ENCODE results near the gene SETBP1.

The SETBP1 gene

DNA sequence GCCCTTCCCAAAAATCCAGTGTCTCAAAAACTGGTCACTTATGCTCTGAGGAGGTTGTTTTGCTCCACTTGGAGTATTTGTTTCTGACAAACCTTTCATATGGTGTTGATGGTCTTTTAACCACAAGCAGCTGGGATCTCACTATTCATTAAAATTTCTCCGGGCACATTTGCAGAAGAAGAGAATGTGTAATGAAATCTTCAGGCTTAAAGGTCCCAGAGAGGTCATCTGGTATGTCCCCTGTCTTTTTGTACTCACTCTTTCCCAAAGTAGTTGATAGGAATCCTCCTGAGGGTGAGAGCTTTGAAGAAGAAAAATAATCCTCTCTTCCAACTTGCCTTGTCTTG is 430.8 kb downstream of the SETBP1 start:
- ChIA-PET POLR2A (no interaction called here), CTCF (interaction anchor here (0.7 to 1.1 kb wide), 2 partner anchors 16 to 185 kb away, joined by 3 to 4 read pairs; no protein-coding TSS in a partner anchor)
- Histone ChIP-seq H3K4me3 (ENCODE audit: low read depth, low read length) (no peak overlapping the region), H3K4me1 (ENCODE audit: control insufficient read depth, insufficient read depth, low read length) (no peaks in the 10 kb centered on the region), H3K36me3 (ENCODE audit: control insufficient read depth in 2 of 2, insufficient read depth in 1 of 2, low read length in 2 of 2) (no peaks in the 10 kb centered on the region), H3K27ac (ENCODE audit: extremely low read depth, low read depth, low read length) (no peak overlapping the region), H3K9me3 (ENCODE audit: control insufficient read depth, insufficient read depth, low read depth, low read length) (no peaks in the 10 kb centered on the region)
- TF ChIP-seq ZNF664 (tag by site-specific recombination; IDR thresholded peaks at IDR 0.05) = no peak
- TF ChIP-seq, protein P1, sequence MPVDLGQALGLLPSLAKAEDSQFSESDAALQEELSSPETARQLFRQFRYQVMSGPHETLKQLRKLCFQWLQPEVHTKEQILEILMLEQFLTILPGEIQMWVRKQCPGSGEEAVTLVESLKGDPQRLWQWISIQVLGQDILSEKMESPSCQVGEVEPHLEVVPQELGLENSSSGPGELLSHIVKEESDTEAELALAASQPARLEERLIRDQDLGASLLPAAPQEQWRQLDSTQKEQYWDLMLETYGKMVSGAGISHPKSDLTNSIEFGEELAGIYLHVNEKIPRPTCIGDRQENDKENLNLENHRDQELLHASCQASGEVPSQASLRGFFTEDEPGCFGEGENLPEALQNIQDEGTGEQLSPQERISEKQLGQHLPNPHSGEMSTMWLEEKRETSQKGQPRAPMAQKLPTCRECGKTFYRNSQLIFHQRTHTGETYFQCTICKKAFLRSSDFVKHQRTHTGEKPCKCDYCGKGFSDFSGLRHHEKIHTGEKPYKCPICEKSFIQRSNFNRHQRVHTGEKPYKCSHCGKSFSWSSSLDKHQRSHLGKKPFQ (tag by site-specific recombination; IDR thresholded peaks at IDR 0.05) = no peak
- TF ChIP-seq, protein P2, sequence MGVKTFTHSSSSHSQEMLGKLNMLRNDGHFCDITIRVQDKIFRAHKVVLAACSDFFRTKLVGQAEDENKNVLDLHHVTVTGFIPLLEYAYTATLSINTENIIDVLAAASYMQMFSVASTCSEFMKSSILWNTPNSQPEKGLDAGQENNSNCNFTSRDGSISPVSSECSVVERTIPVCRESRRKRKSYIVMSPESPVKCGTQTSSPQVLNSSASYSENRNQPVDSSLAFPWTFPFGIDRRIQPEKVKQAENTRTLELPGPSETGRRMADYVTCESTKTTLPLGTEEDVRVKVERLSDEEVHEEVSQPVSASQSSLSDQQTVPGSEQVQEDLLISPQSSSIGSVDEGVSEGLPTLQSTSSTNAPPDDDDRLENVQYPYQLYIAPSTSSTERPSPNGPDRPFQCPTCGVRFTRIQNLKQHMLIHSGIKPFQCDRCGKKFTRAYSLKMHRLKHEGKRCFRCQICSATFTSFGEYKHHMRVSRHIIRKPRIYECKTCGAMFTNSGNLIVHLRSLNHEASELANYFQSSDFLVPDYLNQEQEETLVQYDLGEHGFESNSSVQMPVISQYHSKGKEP (tag by site-specific recombination; IDR thresholded peaks at IDR 0.05) = no peak
- no peak for TF ChIP-seq SALL2 (tag by site-specific recombination; IDR thresholded peaks at IDR 0.05; ENCODE audit: borderline replicate concordance)
- no peak for TF ChIP-seq TCF7L2 (IDR thresholded peaks at IDR 0.05; ENCODE audit: borderline replicate concordance, low read depth, low read length)
- TF ChIP-seq ZNF169 (tag by site-specific recombination; IDR thresholded peaks at IDR 0.05) = no peak
- no peak for TF ChIP-seq ZNF670 (tag by site-specific recombination; IDR thresholded peaks at IDR 0.05; ENCODE audit: low read depth)
- TF ChIP-seq ZNF16 (tag by site-specific recombination; IDR thresholded peaks at IDR 0.05; ENCODE audit: low read depth) = no peak
- TF ChIP-seq ZNF791 (tag by site-specific recombination; IDR thresholded peaks at IDR 0.05) = no peak
- no peak for TF ChIP-seq ZNF121 (tag by site-specific recombination; IDR thresholded peaks at IDR 0.05)
- no peak for TF ChIP-seq ZNF138 (tag by site-specific recombination; IDR thresholded peaks at IDR 0.05; ENCODE audit: borderline replicate concordance)
- TF ChIP-seq ZNF311 (tag by site-specific recombination; IDR thresholded peaks at IDR 0.05; ENCODE audit: borderline replicate concordance) = no peak

DNA sequence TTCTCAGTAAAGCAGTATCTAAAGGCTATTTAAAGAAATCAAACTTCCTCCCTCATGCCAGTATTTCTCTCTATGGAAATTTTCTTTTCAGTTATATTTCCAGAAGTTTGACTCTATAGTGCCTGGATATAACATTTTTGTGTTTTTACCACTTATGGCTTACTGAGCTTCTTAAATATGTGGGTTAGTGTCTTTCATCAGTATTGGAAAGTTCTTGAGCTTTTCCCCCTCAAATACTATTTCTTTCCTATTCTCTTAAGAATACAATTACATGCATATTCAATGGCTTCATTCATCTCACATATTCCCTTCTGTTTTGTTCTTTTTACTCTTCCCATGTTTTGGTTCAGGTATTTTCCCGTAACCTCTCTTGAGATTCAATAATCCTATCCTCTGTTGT is 432.0 kb downstream of the SETBP1 start:
- TF ChIP-seq ZNF335 (tag by site-specific recombination; conservative IDR thresholded peaks at IDR 0.05) (no peak), ZNF558 (tag by site-specific recombination; IDR thresholded peaks at IDR 0.05) (peak; percentile 94), ZNF155 (tag by site-specific recombination; IDR thresholded peaks at IDR 0.05) (no peak)
- CTCF ChIA-PET = no interaction called here

DNA sequence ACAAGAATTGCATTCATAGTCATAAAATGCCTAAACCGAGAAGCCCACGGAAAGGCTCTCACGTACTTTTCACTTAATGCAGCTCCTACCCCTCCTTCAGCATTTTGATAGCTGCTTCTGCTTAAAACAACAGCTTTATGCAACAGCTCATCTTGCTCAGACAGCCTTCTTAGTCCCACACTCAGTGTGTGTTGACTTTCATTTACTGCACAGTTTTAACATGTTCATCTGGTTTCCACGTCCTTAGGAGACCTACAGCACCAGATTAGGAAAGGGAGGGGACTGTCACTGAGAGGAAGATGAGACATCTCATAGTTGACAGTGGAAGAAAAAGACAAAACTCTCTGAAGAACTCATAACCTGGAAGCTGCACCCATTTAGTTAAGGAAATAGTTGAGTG is 435.4 kb downstream of the SETBP1 start:
- ChIA-PET POLR2A (no interaction called here), CTCF (interaction anchor here (0.5 to 0.8 kb wide), 3 partner anchors 10 to 1545 kb away, joined by 3 read pairs; no protein-coding TSS in a partner anchor)
- Histone ChIP-seq H3K36me3 (ENCODE audit: control insufficient read depth in 2 of 2, insufficient read depth in 1 of 2, low read length in 2 of 2) (no peaks in the 10 kb centered on the region), H3K27ac (ENCODE audit: extremely low read depth, low read depth, low read length) (no peak overlapping the region), H3K9me3 (ENCODE audit: control insufficient read depth, insufficient read depth, low read depth, low read length) (no peaks in the 10 kb centered on the region), H3K4me1 (ENCODE audit: control insufficient read depth, insufficient read depth, low read length) (no peaks in the 10 kb centered on the region), H3K4me3 (ENCODE audit: low read depth, low read length) (no peak overlapping the region)
- TF ChIP-seq ZNF660 (tag by site-specific recombination; IDR thresholded peaks at IDR 0.05) = no peak
- TF ChIP-seq KLF10 (tag by site-specific recombination; IDR thresholded peaks at IDR 0.05) = no peak
- no peak for TF ChIP-seq ZNF549 (tag by site-specific recombination; IDR thresholded peaks at IDR 0.05)
- TF ChIP-seq, protein P3, sequence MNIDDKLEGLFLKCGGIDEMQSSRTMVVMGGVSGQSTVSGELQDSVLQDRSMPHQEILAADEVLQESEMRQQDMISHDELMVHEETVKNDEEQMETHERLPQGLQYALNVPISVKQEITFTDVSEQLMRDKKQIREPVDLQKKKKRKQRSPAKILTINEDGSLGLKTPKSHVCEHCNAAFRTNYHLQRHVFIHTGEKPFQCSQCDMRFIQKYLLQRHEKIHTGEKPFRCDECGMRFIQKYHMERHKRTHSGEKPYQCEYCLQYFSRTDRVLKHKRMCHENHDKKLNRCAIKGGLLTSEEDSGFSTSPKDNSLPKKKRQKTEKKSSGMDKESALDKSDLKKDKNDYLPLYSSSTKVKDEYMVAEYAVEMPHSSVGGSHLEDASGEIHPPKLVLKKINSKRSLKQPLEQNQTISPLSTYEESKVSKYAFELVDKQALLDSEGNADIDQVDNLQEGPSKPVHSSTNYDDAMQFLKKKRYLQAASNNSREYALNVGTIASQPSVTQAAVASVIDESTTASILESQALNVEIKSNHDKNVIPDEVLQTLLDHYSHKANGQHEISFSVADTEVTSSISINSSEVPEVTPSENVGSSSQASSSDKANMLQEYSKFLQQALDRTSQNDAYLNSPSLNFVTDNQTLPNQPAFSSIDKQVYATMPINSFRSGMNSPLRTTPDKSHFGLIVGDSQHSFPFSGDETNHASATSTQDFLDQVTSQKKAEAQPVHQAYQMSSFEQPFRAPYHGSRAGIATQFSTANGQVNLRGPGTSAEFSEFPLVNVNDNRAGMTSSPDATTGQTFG (tag by site-specific recombination; IDR thresholded peaks at IDR 0.05; ENCODE audit: borderline replicate concordance) = no peak
- TF ChIP-seq, protein P4, sequence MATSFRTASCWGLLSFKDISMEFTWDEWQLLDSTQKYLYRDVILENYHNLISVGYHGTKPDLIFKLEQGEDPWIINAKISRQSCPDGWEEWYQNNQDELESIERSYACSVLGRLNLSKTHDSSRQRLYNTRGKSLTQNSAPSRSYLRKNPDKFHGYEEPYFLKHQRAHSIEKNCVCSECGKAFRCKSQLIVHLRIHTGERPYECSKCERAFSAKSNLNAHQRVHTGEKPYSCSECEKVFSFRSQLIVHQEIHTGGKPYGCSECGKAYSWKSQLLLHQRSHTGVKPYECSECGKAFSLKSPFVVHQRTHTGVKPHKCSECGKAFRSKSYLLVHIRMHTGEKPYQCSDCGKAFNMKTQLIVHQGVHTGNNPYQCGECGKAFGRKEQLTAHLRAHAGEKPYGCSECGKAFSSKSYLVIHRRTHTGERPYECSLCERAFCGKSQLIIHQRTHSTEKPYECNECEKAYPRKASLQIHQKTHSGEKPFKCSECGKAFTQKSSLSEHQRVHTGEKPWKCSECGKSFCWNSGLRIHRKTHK (tag by site-specific recombination; IDR thresholded peaks at IDR 0.05) = no peak
- no peak for TF ChIP-seq ZNF114 (tag by site-specific recombination; IDR thresholded peaks at IDR 0.05)
- TF ChIP-seq ZNF623 (tag by site-specific recombination; IDR thresholded peaks at IDR 0.05) = no peak
- TF ChIP-seq, protein P5, sequence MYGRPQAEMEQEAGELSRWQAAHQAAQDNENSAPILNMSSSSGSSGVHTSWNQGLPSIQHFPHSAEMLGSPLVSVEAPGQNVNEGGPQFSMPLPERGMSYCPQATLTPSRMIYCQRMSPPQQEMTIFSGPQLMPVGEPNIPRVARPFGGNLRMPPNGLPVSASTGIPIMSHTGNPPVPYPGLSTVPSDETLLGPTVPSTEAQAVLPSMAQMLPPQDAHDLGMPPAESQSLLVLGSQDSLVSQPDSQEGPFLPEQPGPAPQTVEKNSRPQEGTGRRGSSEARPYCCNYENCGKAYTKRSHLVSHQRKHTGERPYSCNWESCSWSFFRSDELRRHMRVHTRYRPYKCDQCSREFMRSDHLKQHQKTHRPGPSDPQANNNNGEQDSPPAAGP (tag by site-specific recombination; IDR thresholded peaks at IDR 0.05) = no peak
- TF ChIP-seq ZNF169 (tag by site-specific recombination; IDR thresholded peaks at IDR 0.05) = no peak
- TF ChIP-seq, protein P2 (tag by site-specific recombination; IDR thresholded peaks at IDR 0.05) = no peak

More for the DNA sequence above, 432.0 kb downstream of the SETBP1 start:
- POLR2A ChIA-PET = no interaction called here
- Histone ChIP-seq H3K4me1 (ENCODE audit: control insufficient read depth, insufficient read depth, low read length) (no peaks in the 10 kb centered on the region), H3K36me3 (ENCODE audit: control insufficient read depth in 2 of 2, insufficient read depth in 1 of 2, low read length in 2 of 2) (no peaks in the 10 kb centered on the region), H3K4me3 (ENCODE audit: low read depth, low read length) (no peak overlapping the region), H3K27ac (ENCODE audit: extremely low read depth, low read depth, low read length) (no peak overlapping the region), H3K9me3 (ENCODE audit: control insufficient read depth, insufficient read depth, low read depth, low read length) (no peaks in the 10 kb centered on the region)
